Measurements from ENCODE around the gene GPR149.
"Not testable (repeated sequence)": the region's sequence is repeated elsewhere in the genome, so short reads cannot be mapped to it uniquely, and the experiment has no call there.

The GPR149 gene

GRCh38 chr3:154430014-154430413 is at the start of gene GPR149:
Gene GPR149 (minus strand): TSS chr3:154430190. CDS start chr3:154429615, 575 bp downstream.
- DNase-seq: no peak

- no peak for DNase-seq
Observed at GRCh38 chr3:154473769-154474168, 43.8 kb upstream of the GPR149 start.

- no peak for DNase-seq
Observed at GRCh38 chr3:154469585-154469984, 39.6 kb upstream of the GPR149 start.

- DNase-seq: no peak
Observed at GRCh38 chr3:154464440-154465190, 34.6 kb upstream of the GPR149 start.

- DNase-seq: no peak
Observed at GRCh38 chr3:154458560-154458959, 28.6 kb upstream of the GPR149 start.

- DNase-seq: not testable (repeated sequence)
Observed at GRCh38 chr3:154439081-154439480, 9.1 kb upstream of the GPR149 start.

GRCh38 chr3:154431043-154431442 is 1.1 kb upstream of the GPR149 start:
- no peak for DNase-seq

GRCh38 chr3:154428286-154429206 is 1.4 kb downstream of the GPR149 start:
- DNase-seq: no peak

- DNase-seq: no peak
Observed at GRCh38 chr3:154427685-154428285, 2.2 kb downstream of the GPR149 start.

- no peak for DNase-seq
Observed at GRCh38 chr3:154422694-154423093, 7.3 kb downstream of the GPR149 start.

GRCh38 chr3:154421083-154421482 is 8.9 kb downstream of the GPR149 start:
- DNase-seq: no peak

GRCh38 chr3:154398084-154398967 is 31.7 kb downstream of the GPR149 start:
- no peak for DNase-seq

- no peak for DNase-seq
Observed at GRCh38 chr3:154389861-154390260, 40.1 kb downstream of the GPR149 start.

- no peak for DNase-seq
Observed at GRCh38 chr3:154384479-154384878, 45.5 kb downstream of the GPR149 start.

GRCh38 chr3:154378311-154378710 is 51.7 kb downstream of the GPR149 start:
- DNase-seq: no peak

GRCh38 chr3:154367221-154367620 is 62.8 kb downstream of the GPR149 start:
- DNase-seq: no peak

- DNase-seq: no peak
Observed at GRCh38 chr3:154364849-154365248, 65.1 kb downstream of the GPR149 start.

GRCh38 chr3:154361099-154361498 is 68.9 kb downstream of the GPR149 start:
- no peak for DNase-seq

- no peak for DNase-seq
Observed at GRCh38 chr3:154356009-154356408, 74.0 kb downstream of the GPR149 start.

GRCh38 chr3:154349223-154349622 is 80.8 kb downstream of the GPR149 start:
- DNase-seq: no peak

GRCh38 chr3:154345422-154346122 is 84.4 kb downstream of the GPR149 start:
- DNase-seq: no peak

GRCh38 chr3:154338570-154338969 is 91.4 kb downstream of the GPR149 start:
- DNase-seq: no peak
